ENCODE data around the gene P2RY11.
A peak's percentile ranks its signal among the peaks of the same experiment; 100 is the strongest.

Gene P2RY11

DNA sequence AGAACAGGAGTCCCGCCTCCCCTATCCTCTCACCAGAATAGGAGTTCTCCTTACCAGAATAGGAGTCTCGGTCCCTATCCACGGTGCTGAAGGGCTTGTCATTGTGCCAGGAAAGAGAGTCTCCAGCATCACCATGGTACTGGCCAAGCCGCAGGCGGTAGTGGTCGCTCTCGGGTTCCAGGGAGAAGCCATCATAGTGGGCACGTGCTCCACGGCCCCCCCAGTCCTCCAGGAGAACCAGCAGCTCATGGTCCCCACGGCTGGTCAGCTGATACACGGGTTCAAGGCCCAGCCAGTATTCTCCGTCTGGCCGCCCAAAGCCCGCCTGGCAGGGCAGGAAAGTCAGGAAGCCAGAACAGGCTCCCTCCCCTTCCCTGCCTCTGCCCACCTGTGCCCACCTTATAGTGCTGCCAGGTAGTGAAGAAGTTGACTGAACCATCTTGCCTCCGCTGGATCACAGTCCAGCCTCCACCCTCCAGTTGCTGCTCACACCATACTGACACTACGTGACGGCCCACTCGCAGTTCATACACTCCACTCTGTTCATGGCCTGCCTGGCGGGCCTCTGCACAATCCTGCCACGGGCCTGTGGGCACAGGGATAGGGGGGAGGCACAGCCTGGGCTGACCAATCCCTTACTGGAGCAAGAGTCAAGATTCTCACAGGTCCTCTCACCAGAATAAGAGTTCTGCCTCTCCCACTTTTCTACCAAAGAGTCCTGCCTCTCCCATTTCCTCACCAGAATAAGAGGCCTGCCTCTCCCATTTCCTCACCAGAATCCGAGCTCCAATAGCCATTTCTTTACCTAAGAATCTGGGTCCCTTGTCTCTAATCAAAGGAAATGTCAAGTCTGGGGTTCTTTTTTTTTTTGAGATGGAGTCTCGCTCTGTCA is 18.0 kb upstream of the P2RY11 start:
- no peak for DNase-seq

DNA sequence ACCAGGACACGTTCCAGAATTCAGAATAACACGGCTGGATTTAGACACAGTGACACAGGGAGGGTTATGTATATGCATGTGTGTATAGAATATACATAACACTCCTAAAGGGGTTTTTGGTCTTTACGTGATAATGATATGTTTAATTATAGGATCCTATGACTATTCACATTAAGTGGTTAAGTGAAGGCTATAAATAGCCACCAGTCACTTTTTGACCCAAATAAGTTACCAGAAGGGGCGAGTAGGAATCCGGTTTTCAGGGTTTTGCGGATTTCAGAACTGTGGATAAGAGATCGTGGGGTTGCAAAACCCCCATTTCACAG is 15.9 kb upstream of the P2RY11 start:
- no peak for DNase-seq

DNA sequence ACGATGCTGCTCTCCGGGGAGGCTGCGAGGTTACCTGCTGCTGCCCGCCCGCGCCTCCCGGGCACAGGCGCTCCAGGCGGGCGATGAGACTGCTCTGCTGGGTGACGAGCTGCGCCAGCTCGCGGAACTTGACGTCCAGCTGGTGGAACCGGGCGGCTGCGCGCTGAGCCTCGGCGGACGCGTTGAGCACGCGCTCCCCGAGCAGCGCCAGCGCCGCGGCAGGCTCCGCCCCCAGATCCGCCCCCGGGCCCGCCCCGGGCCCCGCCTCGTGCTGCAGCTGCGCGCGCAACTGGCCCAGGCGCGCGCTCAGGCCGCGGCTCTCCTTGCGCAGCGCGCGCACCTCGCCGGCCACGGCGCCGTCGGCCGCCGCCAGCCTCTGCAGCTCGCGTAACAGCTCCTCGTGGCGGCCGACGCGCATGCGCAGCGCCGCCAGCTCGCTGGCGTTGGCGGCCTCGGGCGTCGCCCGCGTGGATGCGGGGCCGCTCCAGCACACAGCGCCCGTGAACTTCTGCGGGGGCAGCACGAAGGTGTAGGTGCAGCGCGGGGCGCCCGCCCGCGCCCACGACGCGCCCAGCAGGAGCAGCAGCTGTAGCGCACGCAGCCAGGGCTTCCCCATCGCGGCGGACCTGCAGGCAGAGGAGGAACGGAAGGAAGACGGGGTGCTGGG is 15.4 kb upstream of the P2RY11 start:
- DNase-seq, result peak; percentile 91 to 94

DNA sequence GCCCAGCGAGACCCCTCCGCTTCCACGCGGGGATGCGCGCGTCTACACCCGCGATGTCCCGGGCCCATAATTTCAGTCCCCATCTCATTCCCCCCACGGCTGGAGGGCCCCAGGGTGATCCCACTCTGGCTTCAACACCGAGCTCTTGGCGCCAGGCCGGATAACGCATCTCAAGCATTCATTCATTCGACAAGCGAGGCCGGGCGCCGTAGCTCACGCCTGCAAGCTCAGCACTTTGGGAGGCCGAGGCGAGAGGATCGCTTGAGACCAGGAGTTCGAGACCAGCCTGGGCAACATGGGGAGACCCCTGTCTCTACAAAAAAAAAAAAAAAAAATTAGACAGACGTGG is 14.9 kb upstream of the P2RY11 start:
- no peak for DNase-seq

DNA sequence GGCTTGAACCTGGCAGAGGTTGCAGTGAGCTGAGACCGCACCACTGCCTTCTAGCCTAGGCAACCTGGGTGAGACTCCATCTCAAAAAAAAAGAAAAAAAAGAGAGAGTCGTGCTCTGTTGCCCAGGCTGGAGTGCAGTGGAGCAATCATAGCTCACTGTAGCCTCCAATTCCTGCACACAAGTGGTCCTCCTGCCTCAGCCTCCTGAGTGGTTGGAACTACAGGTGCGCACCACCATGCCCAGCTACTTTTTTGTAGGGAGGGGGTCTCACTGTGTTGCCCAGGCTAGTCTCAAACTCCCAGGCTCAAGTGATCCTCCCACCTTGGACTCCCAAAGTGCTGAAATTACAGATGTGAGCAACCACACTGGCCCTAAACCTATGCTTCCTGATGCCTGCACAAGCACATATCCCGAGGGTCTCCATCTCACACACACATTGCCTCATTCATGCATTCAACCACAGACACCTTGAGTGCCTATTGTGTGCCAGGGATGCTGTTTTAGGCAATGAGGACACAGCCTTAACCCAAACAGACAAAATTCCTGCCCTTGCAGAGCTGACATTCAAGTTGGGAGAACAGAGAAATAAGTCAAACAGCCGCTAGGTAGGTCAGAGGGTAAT is 11.2 kb upstream of the P2RY11 start:
- DNase-seq, result no peak

DNA sequence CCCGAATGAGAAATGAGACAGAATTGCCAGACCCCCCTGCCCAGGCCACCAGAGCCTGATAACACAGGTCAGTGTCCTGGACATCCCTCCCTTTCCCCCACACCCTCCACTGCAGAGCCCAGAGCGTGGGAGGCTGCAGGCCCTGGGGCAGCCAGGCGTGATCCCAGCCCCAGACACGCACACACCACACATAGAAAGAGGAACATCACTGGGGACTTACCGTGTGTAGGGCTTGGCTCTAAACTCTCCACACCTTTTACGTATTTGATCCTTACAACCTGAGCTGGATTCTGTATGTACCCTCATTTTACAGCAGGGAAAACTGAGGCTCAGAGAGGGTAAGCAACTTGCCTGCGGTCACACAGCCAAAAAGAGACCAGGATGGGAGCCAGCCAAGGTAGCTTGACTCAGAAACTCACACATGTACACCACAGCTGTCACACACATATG is 8.7 kb upstream of the P2RY11 start:
- DNase-seq, result peak in 1 of 2 experiments; percentile 42

DNA sequence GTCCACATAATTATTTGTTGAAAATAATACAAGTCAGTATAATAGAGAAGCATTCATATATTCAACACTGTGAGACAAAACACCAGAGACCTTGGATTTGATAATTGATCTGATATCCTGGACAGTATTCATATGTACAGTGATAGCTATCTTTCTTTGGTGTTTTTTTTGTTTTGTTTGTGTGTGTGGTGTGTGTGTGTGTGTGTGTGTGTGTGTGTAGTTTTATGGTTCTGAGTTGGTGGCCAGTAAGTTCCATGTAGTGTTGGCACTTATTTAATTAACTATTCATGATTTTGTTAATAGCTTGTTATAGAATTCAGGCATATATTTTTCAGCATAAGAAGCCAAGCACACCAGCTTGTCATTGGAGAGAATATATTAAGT is 7.4 kb upstream of the P2RY11 start:
- no peak for DNase-seq

DNA sequence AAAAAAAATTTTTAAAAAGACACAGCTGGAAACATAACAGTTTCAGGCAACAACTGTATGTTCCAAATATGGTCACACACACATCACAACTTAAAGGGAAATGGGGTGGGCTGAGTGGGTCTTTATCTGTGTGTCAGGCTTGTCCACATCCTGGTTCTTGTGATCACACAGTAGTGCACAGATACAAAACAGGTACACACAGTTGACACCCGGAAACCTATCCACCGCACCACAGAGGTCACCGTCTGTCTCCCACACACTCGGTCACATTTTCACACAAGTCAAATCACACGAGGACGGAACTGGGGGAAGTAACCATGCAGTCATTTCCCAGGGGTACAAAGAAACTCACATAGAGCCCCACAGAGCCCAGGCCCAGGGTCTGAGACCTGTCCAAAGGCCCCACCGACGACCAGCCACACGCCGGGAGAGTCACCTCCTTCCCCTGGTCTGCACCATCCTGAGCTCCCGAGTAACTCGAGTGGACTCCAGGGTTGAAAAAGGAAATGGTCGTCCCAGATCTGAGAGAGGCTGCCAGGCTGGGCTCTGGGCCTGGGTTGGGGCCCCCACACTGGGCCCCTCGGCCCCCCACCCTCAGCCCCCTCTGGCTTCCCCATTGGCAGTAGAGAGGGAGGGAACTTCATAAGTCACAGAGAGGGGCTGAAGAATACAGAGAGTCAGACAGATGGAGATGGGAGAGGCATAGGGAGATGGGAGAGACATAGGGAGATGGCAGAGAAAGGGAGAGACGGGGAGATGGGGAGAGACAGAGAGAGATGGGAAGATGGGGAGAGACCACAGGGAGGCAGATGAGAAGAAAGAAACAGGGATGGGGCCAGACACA is 6.6 kb upstream of the P2RY11 start:
- peak; percentile 82 to 85 for DNase-seq

DNA sequence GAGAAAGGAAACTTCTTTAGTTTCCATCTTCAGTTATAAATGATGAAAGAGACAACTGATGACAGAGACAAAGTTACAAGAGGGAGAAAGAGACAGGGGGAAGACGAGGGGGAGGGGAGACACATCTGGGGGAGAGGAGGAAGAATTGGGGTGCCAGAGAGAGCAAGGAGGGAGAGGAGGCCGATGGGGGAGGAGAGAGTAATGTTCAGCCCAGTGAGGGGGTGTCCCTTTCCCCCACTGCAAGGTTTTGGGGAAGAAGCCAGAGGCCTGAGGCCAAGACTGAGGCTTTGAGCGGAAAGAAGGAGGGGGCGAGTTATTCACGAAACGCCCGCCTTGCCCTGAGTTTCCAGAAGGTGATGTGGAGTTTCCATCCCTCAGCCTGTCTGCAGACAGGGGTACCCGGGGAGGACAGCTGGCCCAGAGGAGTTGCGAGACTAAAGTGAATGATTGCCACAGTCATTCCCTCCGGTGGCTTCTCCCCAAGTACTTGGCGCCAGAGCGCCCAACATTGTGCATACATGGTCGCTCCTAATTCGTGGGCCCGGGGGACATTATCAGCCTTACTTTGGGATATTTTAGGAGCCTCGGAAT is 5.9 kb upstream of the P2RY11 start:
- DNase-seq, result peak; percentile 88

DNA sequence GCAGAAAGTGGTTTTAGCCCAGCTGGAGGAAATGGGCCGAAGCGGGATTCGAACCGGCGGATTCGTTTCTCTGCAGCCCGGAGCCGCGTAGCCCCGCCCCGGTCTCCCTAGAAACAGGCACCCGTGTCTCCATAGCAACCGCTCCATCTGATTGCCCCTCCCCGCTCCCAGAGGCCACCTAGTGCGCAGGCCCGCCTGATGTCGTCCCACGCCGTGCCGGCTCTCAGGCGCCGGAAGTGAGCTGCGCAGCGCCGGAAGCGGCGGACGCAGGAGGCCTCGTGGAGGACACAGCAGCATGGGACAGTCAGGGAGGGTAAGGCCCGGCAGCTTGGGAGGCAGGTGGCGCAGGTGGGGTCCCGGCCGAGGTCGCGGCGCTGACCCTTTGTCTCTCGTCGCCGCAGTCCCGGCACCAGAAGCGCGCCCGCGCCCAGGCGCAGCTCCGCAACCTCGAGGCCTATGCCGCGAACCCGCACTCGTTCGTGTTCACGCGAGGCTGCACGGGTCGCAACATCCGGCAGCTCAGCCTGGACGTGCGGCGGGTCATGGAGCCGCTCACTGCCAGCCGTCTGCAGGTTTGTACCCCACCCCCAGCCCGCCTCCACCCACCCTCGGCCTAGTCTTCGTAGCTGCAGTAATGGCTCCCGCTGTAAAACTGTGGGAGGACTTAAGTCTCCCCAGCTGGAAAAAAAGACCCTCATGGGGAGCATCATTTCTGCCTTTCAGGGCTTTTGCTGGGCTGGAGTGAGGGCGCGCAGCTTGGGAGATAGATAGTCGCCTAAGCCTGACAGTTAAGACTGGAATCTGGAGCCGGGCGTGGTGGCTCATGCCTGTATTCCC is 5.2 kb upstream of the P2RY11 start, which contains the start of gene PPAN:
TSS of gene PPAN (plus strand) at position 263 of the 837 bp plus-strand sequence. CDS start at position 296, 33 bp downstream.
- peak; percentile 97 for DNase-seq

DNA sequence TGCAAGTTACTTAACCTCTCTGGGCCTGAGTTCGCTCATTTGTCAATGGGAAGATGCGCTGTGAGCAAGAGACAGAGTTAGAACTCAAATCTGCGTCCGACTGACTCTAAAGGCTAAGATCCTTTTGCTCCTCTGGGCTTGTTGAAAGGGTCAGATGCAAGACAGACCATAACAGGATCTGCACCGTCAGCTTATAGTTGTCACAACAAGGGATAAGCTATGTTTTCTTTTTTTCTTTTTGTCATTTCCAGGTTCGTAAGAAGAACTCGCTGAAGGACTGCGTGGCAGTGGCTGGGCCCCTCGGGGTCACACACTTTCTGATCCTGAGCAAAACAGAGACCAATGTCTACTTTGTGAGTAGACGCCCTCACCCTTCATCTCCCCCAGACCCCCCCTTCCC is 4.2 kb upstream of the P2RY11 start:
- DNase-seq, result no peak

DNA sequence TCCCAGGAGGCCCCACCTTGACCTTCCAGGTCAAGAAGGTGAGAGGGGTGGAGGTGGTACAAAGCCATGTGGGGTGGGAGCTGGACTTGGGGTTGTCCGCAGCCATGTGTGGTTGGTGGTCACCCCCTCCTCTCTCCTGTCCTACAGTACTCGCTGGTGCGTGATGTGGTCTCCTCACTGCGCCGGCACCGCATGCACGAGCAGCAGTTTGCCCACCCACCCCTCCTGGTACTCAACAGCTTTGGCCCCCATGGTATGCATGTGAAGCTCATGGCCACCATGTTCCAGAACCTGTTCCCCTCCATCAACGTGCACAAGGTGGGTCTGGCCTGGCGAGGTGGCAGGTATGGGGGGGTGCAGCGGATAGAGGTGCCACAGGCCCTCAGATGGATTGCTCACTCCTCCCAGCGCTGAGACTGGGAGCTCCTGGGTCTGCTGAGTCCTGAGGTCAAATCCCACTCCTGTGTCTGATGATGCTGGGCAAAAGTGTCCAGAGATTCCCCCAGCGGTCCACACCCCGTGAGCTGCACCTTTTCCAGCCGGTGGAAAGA is 3.6 kb upstream of the P2RY11 start:
- DNase-seq, result no peak

DNA sequence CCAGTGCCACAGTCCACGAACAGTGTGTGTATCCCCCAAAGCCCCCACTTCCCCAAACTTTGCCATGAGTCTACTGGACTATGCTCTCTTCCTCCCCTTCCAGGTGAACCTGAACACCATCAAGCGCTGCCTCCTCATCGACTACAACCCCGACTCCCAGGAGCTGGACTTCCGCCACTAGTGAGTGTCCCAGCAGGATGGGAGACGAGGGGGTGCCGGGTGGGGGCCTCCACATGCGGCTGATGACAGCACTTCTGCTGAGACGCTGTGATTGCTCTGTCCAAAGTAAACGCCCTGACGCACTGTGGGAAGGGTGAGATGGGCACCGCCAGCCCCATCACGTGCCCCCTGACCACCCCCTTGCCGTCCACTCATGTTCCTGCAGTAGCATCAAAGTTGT is 2.0 kb upstream of the P2RY11 start:
- no peak for DNase-seq

DNA sequence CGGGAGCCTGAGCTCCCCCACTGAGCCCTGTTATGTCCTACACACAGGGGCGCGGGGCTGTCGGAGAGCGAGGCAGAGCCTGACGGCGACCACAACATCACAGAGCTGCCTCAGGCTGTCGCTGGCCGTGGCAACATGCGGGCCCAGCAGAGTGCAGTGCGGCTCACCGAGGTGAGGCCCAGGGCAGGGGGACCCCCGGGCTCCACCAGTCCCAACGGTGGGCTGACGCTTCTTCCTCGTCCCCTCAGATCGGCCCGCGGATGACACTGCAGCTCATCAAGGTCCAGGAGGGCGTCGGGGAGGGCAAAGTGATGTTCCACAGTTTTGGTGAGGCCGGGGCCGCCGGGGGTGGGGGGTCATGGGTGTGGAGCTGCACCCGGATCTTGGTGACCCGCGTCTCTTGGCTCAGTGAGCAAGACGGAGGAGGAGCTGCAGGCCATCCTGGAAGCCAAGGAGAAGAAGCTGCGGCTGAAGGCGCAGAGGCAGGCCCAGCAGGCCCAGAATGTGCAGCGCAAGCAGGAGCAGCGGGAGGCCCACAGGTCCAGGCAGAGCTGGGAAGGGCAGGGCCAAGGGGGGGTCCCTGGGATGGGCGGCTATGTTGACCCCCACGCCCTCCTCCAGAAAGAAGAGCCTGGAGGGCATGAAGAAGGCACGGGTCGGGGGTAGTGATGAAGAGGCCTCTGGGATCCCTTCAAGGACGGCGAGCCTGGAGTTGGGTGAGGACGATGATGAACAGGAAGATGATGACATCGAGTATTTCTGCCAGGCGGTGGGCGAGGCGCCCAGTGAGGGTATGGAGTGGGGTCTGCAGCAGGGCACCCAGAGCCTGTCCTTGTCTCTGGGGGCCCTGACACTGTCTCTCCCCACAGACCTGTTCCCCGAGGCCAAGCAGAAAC is 1.2 kb upstream of the P2RY11 start:
- peak in 1 of 2 experiments; percentile 36 for DNase-seq

DNA sequence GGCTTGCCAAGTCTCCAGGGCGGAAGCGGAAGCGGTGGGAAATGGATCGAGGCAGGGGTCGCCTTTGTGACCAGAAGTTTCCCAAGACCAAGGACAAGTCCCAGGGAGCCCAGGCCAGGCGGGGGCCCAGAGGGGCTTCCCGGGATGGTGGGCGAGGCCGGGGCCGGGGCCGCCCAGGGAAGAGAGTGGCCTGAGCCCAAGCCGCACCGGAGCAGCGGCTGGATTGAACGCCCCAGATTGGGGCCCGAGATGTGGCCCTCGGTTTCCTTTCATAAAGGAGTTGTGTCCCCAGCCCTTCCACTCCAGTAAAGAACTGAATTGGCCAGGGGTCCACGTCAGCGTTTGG is 548 bp upstream of the P2RY11 start:
- DNase-seq, result peak in 1 of 2 experiments; percentile 36

DNA sequence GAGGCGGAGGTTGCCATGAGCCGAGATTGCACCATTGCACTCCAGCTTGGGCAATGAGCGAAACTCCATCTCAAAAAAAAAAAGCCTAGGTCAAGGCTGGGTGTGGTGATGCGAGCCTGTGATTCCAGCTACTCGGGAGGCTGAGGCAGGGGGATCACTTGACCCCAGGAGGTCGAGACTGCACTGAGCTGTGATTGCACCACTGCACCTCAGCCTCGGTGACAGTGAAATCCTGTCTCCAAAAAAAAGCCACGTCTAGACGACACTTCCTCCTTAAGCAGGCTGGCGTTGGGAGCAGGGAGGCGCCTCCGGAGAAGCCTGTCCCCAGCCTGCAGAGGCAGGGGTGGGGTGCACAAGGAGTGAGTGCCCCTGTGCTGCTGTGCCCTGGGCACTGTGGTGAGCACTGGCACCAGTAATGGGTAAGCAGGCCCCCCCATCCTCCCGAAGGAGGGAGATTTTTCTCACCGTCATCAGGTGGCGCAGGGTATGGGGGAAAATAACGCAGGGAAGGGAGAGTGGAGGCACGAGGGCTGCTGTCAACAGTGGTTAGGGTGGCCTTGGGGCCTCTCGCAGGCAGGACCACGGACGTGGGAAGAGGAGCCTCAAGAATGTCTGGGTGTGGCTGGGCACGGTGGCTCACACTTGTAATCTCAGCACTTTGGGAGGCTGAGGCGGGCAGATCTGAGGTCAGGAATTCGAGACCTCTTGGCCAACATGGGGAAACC is 706 bp downstream of the P2RY11 start:
- DNase-seq, result peak; percentile 83 to 85

DNA sequence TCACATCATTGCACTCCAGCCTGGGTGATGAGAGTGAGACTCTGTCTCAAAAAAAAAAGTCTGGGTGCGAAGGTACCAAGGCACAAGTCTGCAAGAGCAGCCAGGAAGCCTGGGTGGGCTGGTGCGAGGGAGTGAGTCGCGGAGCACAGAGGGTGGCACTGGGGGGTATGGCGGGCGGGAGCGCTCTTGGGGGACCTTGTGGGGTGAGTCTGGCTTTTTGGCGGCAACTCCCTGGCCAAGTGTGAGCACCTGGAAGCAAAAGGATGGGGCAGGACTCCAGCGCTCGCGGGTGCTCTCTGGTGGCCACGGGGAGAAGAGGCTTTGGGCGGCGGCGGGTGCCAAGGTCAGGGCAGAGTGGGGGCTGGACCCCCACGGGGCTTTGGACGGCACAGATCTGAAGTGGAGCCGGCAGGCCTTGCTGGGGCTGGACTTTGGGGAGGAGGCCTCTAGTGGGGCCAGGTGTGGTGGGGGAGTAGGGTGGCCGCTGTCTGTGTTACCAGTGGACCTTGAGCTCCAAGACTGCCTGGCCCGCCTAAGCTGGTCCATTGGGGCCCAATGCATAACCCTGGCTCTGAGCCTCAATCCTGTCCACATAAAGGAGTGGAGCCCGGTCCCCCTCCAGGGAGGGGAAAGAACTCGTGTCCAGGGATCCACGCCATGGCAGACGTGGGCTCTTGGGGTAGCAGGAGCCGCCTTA is 1.6 kb downstream of the P2RY11 start:
- peak; percentile 84 to 87 for DNase-seq

DNA sequence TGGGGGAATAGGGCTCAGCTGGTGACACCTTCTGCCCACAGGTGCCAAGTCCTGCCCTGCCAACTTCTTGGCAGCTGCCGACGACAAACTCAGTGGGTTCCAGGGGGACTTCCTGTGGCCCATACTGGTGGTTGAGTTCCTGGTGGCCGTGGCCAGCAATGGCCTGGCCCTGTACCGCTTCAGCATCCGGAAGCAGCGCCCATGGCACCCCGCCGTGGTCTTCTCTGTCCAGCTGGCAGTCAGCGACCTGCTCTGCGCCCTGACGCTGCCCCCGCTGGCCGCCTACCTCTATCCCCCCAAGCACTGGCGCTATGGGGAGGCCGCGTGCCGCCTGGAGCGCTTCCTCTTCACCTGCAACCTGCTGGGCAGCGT is 2.1 kb downstream of the P2RY11 start:
- peak in 1 of 2 experiments; percentile 54 for DNase-seq

All from activated T-cell treated with anti-CD3 and anti-CD28 coated beads, Interleukin-2, amount 50 U/mL, for 48 hours (primary cell).